Measurements from ENCODE around the gene FUT2. TPM values are rescaled to one million over a fixed set of nuclear protein-coding genes. Genes with fewer than 3 reads are reported as not detected.

Gene FUT2
- total and polyA plus RNA-seq, 10 of the 15 experiments (the other 5 are each of a cell fraction or from before 2014, with no cell fraction given), result 0.02 to 0.13 (median 0.07) TPM; not detected in 7

DNA sequence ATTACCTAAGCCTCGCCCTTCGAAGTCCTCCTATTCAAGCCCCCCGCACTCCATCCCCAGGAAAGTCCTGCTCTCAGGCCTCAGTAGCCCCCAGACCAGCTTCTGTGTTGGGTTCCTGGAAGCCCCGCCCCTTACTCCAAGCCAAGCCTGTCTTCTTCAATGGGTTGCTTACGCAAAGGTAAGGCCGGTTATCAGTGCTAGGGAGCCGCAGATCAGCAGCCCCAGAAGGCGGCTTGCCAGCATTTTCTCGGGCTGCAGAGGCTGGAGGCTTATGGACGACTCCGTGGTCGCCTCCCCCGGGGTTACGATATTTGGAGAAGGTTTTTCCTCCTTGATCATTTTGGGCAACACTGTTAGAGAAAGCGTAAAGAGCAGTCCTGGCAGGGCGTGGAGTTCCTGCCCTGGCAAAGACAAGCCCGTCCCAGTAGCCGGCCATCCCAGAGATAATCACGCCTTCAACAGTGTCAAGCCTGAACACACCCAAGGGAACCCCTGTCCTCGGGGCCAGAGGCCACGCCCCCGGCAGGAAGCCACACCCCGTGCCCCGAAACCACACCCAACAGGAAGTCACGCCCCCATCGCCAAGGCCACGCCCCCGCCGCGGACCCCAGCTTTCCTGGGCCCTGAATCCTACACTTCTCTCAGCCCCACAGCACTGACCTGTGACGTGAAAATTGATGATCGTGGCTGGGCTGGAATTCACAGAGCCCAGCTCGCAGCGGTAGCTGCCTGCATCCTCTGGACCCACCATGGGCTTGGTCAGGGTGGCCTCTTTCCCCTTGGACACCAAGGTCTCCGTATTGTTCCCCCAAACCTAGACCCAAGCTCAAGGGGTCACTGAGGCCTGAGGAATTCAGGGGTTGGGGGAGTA lies 45.6 kb downstream of the FUT2 start:
- Histone ChIP-seq H3K9ac (ENCODE audit: control insufficient read depth, insufficient read depth, low read length) (no peak overlapping the region), H3K27me3 (replicated peaks in 1 of 2; ENCODE audit: control insufficient read depth in 2 of 2, insufficient read depth in 2 of 2, low read length in 1 of 2) (peaks cover 6 to 9% of the 10 kb centered on the region in 2 experiments; a peak in 3 of 4 replicates), H3K4me1 (ENCODE audit: control insufficient read depth, insufficient read depth, low read length) (peaks cover 5% of the 10 kb centered on the region), H3K9me3 (replicated peaks; ENCODE audit: control insufficient read depth, insufficient read depth, low read length) (peaks cover 2% of the 10 kb centered on the region; the same call in 1 of the 3 replicates), H3K27ac (ENCODE audit: control insufficient read depth, insufficient read depth) (no peak overlapping the region), H3K4me3 (no peak overlapping the region), H3K4me2 (ENCODE audit: control insufficient read depth, insufficient read depth) (no peak overlapping the region), H4K20me1 (ENCODE audit: control insufficient read depth, insufficient read depth) (no peaks in the 10 kb centered on the region), H3K36me3 (ENCODE audit: control insufficient read depth in 2 of 2, insufficient read depth in 2 of 2, low read length in 1 of 2) (no peaks in the 10 kb centered on the region), H3K79me2 (ENCODE audit: control insufficient read depth, insufficient read depth, low read length) (no peaks in the 10 kb centered on the region), H2AFZ (ENCODE audit: control insufficient read depth, low read depth, low read length) (no peak overlapping the region)
- DNase-seq (ENCODE audit: low read depth, low spot score) (no peak), FAIRE-seq (no peak), ATAC-seq (peak; percentile 38; the same call in 1 of the 3 replicates)
- in situ Hi-C loops (cut with MboI) (no loop called here), intact Hi-C loops (cut with micrococcal nuclease; ENCODE audit: unreplicated experiment) (no loop called here)
- ChIA-PET CTCF (no interaction called here), POLR2A (no interaction called here), SMC1A (ENCODE audit: uncharacterized antibody, unreplicated experiment) (no interaction called here), RAD21 (ENCODE audit: unreplicated experiment) (no interaction called here)
- peak; percentile 32 for TF ChIP-seq SP1 (IDR thresholded peaks at IDR 0.05; ENCODE audit: low read depth, low read length)
- TF ChIP-seq HCFC1 (IDR thresholded peaks at IDR 0.05; ENCODE audit: low read length), result no peak
- no TSS peak for BruUV-seq (replicated peaks)
- 54% methylated on average over 34 of the region's 35 CpGs for WGBS (ENCODE audit: insufficient coverage, insufficient replicate concordance, low lambda C conversion rate, missing lambda C conversion rate)

DNA sequence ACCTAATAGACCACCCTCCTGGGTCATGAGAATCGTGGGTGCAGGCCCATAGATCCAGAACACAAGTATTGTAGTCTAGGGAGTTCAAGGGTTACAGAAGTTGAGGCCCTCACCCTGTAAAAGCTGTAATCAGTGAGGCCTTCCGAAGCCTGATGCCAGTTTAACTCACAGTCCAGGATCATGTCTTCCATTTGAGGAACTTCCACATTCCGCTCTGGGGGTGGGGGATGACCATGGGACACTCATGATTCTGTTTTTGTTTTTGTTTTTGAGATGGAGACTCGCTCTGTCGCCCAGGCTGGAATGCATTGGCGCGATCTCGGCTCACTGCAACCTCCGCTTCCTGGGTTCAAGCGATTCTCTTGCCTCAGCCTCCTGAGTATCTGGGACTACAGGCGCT lies 46.3 kb downstream of the FUT2 start:
- H4K20me1 ChIP-seq (ENCODE audit: control insufficient read depth, insufficient read depth), result no peaks in the 10 kb centered on the region
- 61% methylated on average over 11 of the region's 11 CpGs for WGBS (ENCODE audit: insufficient coverage, insufficient replicate concordance, low lambda C conversion rate, missing lambda C conversion rate)
- no TSS peak for BruUV-seq (replicated peaks)
- no peaks in the 10 kb centered on the region for H3K79me2 ChIP-seq (ENCODE audit: control insufficient read depth, insufficient read depth, low read length)
- H3K36me3 ChIP-seq (ENCODE audit: control insufficient read depth in 2 of 2, insufficient read depth in 2 of 2, low read length in 1 of 2), result no peaks in the 10 kb centered on the region
- no peak overlapping the region for H3K4me3 ChIP-seq
- ATAC-seq (no peak), FAIRE-seq (no peak), DNase-seq (ENCODE audit: low read depth, low spot score) (no peak)
- in situ Hi-C loops (cut with MboI) (no loop called here), intact Hi-C loops (cut with micrococcal nuclease; ENCODE audit: unreplicated experiment) (no loop called here)
- H3K9me3 ChIP-seq (replicated peaks; ENCODE audit: control insufficient read depth, insufficient read depth, low read length), result peaks cover 2% of the 10 kb centered on the region; the same call in 1 of the 3 replicates
- no peak overlapping the region for H3K27ac ChIP-seq (ENCODE audit: control insufficient read depth, insufficient read depth)
- ChIA-PET RAD21 (ENCODE audit: unreplicated experiment) (no interaction called here), CTCF (no interaction called here), POLR2A (no interaction called here), SMC1A (ENCODE audit: uncharacterized antibody, unreplicated experiment) (no interaction called here)
- peaks cover 5% of the 10 kb centered on the region for H3K4me1 ChIP-seq (ENCODE audit: control insufficient read depth, insufficient read depth, low read length)
- no peak for TF ChIP-seq SP1 (IDR thresholded peaks at IDR 0.05; ENCODE audit: low read depth, low read length)
- TF ChIP-seq MEF2B (IDR thresholded peaks at IDR 0.05; ENCODE audit: partially characterized antibody, poor library complexity, severe bottlenecking), result no peak
- no peak for TF ChIP-seq ZNF217 (IDR thresholded peaks at IDR 0.05)
- TF ChIP-seq, protein P1, sequence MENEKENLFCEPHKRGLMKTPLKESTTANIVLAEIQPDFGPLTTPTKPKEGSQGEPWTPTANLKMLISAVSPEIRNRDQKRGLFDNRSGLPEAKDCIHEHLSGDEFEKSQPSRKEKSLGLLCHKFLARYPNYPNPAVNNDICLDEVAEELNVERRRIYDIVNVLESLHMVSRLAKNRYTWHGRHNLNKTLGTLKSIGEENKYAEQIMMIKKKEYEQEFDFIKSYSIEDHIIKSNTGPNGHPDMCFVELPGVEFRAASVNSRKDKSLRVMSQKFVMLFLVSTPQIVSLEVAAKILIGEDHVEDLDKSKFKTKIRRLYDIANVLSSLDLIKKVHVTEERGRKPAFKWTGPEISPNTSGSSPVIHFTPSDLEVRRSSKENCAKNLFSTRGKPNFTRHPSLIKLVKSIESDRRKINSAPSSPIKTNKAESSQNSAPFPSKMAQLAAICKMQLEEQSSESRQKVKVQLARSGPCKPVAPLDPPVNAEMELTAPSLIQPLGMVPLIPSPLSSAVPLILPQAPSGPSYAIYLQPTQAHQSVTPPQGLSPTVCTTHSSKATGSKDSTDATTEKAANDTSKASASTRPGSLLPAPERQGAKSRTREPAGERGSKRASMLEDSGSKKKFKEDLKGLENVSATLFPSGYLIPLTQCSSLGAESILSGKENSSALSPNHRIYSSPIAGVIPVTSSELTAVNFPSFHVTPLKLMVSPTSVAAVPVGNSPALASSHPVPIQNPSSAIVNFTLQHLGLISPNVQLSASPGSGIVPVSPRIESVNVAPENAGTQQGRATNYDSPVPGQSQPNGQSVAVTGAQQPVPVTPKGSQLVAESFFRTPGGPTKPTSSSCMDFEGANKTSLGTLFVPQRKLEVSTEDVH (IDR thresholded peaks at IDR 0.05; ENCODE audit: low read depth, partially characterized antibody), result no peak
- TF ChIP-seq PAX8 (IDR thresholded peaks at IDR 0.05), result no peak
- H3K9ac ChIP-seq (ENCODE audit: control insufficient read depth, insufficient read depth, low read length), result no peak overlapping the region
- no peak overlapping the region for H3K4me2 ChIP-seq (ENCODE audit: control insufficient read depth, insufficient read depth)
- peaks cover 6 to 9% of the 10 kb centered on the region in 2 experiments; a peak in 3 of 4 replicates for H3K27me3 ChIP-seq (replicated peaks in 1 of 2; ENCODE audit: control insufficient read depth in 2 of 2, insufficient read depth in 2 of 2, low read length in 1 of 2)
- no peak overlapping the region for H2AFZ ChIP-seq (ENCODE audit: control insufficient read depth, low read depth, low read length)

All from GM12878 (cell line).